NCI-H128 (cell line): ENCODE results near the gene ADGRG6.
"Not testable (repeated sequence)": the region's sequence is repeated elsewhere in the genome, so short reads cannot be mapped to it uniquely, and the experiment has no call there.

Experiments
- DNase-seq: peaks from one replicate; lab custom pipeline; 2025; ENCODE audit not compliant: unreplicated experiment; lab: John Stamatoyannopoulos, UW

ADGRG6 gene

GRCh38 chr6:142301651-142302391 is at the start of gene ADGRG6:
ADGRG6 (plus strand) TSS chr6:142302007; CDS start chr6:142302330, 323 bp downstream.
- DNase-seq = no peak

DNA sequence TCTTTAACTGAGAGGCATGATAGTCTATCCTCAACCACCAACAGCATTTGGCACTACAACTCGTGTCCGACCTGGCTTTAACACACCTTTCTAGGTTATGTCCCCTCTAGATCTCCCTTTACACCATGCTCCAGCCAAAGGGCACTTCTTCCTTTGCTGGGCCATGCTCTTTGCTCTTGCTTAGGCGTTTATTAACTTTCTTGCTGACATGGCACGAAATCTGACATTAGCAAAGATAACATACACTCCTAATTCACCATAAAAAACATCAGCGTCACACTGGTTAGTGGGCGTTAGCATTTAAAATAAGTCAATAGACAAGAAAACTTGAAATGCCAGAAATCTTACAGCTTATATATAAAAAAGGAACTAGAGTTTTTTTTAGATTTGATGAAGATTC is 47.3 kb upstream of the ADGRG6 start:
- DNase-seq = no peak

DNA sequence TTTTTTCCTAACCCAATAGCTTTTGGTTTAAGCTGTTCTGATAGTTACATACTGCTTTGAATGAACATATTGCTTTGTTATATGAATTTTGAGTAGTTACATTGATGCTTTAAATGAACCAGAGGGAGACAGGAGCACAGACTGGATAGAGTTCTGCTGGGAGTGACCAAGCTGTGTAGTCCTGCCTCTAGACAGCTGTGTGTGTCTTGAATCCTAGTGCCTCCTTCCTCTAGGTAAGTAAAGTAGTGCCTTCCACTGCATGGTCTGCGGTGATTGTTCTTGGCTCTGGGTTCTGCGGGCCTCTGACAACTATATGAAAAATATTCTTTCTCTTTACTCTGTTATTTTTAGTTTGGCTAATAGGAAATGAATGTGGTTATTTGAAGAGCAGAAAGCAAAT is 46.0 kb upstream of the ADGRG6 start:
- DNase-seq = no peak

DNA sequence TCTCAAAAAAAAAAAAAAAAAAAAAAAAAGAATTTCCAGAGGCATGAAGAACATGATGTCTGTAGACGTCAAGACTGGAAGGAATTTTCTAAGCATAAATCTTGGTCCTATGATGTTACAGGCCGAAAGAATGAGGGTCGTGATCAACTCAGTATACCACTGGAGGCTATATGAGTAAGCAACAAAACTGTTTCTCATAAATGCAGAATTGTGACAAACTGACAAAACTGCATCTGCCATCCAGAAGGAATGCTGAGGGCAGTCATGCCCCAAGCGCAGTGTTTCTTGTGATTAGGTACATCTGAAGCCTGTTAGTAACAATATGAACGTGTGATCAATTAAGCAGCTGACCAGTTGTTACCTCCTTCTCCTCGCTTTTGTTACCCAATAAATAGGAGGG is 43.5 kb upstream of the ADGRG6 start:
- DNase-seq = no peak

GRCh38 chr6:142258757-142259156 is 43.0 kb upstream of the ADGRG6 start:
- DNase-seq = no peak

DNA sequence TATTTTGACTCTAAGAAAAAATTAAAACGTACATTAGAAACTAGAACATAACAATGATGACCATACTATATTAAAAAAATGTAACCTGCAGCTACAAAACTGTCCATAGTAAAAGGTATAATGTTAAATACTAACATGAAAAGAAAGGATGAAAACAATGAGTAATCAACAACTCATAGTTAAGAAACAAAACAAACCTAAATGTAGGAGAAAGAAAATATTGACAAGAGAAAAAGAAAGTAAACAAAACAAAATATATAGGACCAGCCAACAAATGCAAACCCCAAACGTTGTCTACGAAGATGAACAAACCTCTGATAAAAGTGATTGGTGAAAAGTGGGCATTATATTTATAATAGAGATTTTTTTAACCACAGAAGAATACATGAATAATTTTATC is 41.1 kb upstream of the ADGRG6 start:
- DNase-seq = no peak

DNA sequence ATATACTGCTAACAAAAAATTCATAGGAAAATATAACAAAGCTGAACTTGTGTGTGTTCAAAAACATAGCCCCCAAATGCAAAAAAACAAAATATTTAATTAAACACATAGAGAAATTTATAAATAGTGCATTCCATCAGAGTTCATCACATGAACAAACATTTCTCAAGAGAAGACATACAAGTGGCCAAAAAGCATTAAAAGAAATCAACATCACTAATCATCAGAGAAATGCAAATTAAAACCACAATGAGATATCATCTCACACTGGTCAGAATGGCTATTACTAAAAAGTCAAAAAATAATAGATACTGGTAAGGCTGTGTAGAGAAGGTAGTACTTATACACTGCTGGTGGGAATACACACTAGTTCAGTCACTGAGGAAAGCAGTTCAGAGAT is 39.6 kb upstream of the ADGRG6 start:
- no peak for DNase-seq

DNA sequence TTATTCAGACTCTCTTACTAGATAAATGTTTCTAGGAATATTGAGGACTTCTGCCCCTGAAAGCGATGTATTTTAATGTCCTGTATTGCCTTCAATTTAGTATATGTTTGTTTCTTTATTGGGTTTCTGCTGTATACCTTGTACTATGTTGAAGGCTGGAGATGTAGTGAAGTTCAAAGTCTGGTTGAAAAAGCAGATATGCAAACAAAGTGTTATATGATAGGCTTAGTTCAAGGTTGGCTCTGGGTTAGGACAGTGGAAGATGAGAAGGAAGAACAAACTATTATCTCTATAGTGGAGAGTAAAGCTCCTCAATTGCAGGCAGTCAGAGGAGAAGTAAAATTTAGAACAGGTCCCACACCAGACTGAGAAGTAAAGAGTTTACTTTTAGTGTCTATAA is 36.3 kb upstream of the ADGRG6 start:
- DNase-seq = no peak

DNA sequence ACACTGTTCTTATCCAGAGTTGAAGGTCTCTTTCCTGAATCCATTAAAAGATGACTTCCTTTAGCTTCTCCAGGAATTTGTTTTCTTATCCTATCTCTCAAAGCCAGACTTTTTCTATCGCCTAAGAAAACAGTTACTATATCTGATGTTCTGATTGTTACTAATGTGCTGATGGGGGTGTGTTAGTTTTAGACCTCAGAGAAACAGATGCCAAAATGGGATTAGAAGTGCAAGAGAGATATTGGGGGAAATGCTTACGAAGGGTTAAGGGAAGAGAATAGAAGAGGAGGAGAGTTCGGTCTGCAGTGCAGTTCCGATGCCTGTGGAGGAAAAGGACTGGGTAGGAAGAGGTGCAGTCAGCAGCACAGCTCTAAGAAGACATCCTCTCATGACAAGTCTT is 35.7 kb upstream of the ADGRG6 start:
- no peak for DNase-seq

DNA sequence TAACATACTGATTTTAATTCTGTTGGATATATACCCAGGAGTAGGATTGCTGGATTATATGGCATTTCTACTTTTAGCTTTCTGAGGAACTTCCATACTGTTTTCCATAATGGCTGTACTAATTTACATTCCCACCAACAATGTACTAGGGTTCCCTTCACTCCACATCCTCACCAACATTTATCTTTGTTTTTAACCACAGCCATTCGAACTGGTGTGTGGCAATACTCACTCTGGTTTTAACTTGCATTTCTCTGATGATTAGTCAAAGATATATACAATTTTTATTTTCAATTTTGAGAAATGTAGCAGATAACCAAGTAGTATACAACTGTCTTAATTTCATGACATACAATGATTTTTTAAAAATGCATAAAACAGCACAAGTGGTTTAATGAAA is 30.3 kb upstream of the ADGRG6 start:
- DNase-seq = no peak

GRCh38 chr6:142274656-142275055 is 27.2 kb upstream of the ADGRG6 start:
- DNase-seq = no peak

DNA sequence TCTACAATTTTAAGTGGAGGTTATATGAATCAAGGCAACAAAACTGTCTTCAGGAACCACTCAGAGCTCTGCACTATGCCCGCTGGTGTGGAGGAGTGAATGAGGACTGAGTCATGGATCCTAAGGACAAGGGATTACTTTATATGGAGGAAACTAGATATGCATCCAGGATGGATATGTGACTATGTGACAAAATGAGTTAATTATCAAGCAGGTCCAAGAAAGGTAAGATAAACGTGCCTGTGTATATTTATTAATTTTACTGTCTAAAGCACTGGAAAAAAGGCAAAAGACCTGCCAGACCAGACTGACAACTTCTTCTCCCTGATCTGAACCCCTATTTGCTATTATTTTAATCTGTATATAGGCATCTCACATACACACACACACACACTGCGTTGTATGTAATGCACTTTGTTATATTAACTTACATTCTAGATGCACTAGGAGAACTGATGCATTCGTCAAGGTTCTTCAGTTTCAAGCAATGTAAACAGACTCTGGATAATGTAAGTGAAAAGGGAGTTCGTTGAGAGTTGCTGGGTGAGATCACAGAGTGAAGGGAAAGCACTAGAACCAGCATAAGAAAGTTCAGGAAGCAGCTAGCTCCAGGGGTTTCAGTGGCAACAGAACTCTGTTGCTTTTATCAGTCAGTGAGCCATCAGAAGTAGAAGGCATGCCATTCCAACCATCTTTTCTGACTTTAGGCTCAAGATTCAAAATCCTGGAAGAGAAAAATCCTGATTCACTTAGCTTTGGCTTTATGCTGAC is 26.4 kb upstream of the ADGRG6 start:
- DNase-seq = no peak

DNA sequence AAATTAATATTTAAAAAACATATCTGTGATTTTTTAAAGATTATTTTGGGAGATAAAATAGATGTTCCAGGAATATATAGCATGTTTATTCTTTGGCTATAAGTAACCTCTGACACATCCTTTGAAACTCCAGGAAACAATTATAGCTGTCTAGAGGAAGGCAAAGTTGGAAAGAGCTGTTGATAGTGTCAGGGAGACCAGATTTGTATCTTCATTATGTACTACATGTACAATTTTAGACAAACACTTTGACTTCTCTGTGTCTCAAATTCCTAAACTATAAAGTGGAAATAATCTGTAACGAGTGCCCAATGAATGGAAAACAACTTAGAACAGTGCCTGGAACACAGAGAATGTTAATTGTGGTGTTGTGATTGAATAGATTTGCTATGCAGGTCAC is 25.6 kb upstream of the ADGRG6 start:
- DNase-seq = no peak

DNA sequence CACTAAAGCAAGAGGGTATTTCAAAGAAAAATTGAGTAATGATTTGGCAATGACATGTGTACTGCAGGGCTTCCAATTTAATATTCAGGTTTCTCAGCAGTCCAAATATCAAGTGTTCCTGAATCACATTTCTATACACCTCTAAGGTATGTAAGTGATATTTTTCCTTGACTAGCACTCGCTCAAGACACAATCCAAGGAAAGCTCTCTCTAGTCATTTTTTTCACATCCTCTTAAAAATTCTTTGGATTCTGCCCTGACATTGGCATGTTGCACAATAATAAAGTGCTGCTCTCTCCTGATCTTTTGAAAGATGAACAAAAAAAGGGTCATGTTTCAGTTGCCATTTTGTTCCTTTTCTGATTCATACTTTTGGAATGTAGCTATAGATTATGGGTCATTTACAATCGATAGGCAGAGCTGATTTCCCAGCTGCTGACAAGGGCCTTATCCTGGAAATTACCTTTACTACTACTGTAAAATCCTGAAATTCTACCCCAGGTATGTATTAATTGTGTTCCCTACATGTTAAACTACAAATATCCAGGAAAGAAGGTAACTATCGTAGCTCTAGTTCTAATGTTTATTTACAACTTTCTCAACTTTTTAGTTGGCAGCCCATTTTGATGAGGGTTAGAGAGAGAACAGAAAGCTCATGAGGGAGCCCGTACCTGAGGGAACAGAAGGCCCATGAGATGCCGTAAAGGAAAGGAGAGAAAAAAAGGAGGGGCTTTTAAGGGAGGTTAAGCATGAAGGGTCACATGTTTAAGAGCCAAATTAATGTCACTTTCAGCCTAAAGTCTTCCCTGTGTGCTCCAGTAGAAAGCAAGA is 22.2 kb upstream of the ADGRG6 start:
- DNase-seq = no peak

- no peak for DNase-seq
Observed at GRCh38 chr6:142280265-142280664, 21.5 kb upstream of the ADGRG6 start.

GRCh38 chr6:142280927-142281326 is 20.9 kb upstream of the ADGRG6 start:
- DNase-seq = no peak

DNA sequence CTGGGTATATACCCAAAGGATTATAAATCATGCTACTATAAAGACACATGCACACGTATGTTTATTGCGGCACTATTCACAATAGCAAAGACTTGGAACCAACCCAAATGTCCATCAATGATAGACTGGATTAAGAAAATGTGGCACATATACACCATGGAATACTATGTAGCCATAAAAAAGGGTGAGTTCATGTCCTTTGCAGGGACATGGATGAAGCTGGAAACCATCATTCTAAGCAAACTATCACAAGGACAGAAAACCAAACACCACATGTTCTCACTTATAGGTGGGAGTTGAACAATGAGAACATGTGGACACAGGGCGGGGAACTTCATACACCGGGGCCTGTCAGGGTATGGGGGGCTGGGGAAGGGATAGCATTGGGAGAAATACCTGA is 18.7 kb upstream of the ADGRG6 start:
- DNase-seq = not testable (repeated sequence)

DNA sequence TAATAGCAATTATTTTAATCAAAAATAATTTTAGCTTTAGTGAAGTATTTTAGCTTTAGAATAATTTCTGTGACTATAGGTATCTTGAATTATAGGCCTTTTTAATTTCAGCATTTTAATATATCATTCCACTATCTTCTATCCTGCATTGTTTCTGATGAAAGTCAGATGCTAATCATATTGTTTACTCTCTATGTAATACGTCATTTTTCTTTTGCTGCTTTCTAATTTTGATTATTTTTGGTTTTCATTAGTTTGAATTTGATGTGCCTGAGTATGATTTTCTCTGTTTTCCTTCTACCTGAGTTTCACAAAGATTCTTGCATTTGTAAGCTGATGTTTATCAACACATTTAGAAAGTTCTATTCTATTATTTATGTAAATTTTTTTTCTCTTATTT is 17.4 kb upstream of the ADGRG6 start:
- DNase-seq = no peak

GRCh38 chr6:142285235-142286087 is 16.3 kb upstream of the ADGRG6 start:
- no peak for DNase-seq

DNA sequence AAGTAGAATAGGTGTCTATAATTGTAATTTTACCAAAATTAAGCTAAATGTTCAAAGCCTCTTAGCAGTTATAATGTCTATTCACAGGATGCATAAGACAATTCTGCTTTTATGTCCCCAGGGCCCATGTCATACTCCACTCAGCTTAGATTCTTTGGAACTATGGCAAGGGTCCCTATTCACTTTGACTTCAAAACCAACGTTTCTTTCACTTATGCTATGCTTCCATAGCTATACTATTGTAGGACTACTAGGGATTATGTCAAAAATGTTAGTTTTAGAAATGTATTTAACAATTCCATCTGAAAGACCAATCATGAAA is 15.8 kb upstream of the ADGRG6 start:
- no peak for DNase-seq

DNA sequence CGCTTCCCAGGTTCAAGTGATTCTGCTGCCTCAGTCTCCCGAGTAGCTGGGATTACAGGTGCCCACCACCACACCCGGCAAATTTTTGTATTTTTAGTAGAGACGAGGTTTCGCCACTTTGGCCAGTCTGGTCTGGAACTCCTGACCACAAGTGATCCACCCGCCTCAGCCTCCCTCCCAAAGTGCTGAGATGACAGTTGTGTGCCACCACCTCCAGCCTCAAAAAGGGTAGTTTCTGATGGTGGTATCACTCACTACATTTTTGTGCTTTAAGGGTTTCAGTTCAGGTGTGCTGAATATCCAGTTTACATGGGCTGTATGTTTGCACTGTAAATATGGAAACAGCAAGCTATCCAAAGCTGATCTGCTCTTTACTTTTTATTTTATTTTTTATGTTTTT is 12.1 kb upstream of the ADGRG6 start:
- DNase-seq = no peak
